Gastroesophageal sphincter (tissue), 3 donors: ENCODE data around the gene FAM168A.

Source experiments
- EP300 ChIP-seq: sonication (generic); formaldehyde crosslinking; IDR thresholded peaks from one replicate; pipeline ENCODE4 v1.6.1; 2017; ENCODE audit warnings: antibody characterized with exemption, mild to moderate bottlenecking
- POLR2A ChIP-seq, 2 donors: fragments of 450-650 bp; IDR thresholded peaks; one replicate each; pipeline ENCODE4 v1.6.1; 2017; ENCODE audit warnings: antibody characterized with exemption in 2 of 2, mild to moderate bottlenecking in 2 of 2, moderate library complexity in 1 of 2
- POLR2AphosphoS5 ChIP-seq: sonication (generic); formaldehyde crosslinking; IDR thresholded peaks from one replicate; pipeline ENCODE4 v1.6.1; 2017; ENCODE audit warnings: antibody characterized with exemption
- TF ChIP-seq, protein P1 (sequence below), 4 experiments: fragments of 200-600 bp in 2 of 4; fragments of 450-650 bp in 2 of 4; sonication (generic) in 1 of 4; IDR thresholded peaks; one replicate each; pipeline ENCODE4 v1.5.1; 2017 to 2019; ENCODE audit warnings: antibody characterized with exemption in 4 of 4, mild to moderate bottlenecking in 2 of 4, moderate library complexity in 2 of 4

GRCh38 chr11:73355109-73355508 is 242.8 kb downstream of the FAM168A start:
- no peak for TF ChIP-seq EP300
- TF ChIP-seq, protein P1, sequence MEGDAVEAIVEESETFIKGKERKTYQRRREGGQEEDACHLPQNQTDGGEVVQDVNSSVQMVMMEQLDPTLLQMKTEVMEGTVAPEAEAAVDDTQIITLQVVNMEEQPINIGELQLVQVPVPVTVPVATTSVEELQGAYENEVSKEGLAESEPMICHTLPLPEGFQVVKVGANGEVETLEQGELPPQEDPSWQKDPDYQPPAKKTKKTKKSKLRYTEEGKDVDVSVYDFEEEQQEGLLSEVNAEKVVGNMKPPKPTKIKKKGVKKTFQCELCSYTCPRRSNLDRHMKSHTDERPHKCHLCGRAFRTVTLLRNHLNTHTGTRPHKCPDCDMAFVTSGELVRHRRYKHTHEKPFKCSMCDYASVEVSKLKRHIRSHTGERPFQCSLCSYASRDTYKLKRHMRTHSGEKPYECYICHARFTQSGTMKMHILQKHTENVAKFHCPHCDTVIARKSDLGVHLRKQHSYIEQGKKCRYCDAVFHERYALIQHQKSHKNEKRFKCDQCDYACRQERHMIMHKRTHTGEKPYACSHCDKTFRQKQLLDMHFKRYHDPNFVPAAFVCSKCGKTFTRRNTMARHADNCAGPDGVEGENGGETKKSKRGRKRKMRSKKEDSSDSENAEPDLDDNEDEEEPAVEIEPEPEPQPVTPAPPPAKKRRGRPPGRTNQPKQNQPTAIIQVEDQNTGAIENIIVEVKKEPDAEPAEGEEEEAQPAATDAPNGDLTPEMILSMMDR (IDR thresholded peaks at IDR 0.05), result no peak
- TF ChIP-seq POLR2A (IDR thresholded peaks at IDR 0.05), result no peak
- no peak for TF ChIP-seq POLR2AphosphoS5
